ENCODE data around the gene GDA. TPM values are rescaled to one million over a fixed set of nuclear protein-coding genes. Genes with fewer than 3 reads are reported as not detected.

Gene GDA
- total RNA-seq, 2 donors from 2014 or later: not detected

GRCh38 chr9:72144756-72145492 lies 4.3 kb upstream of the GDA start:
- Mint-ChIP-seq H3K27ac (no peak overlapping the region), H3K9me3 (no peaks in the 10 kb centered on the region), H3K36me3 (no peaks in the 10 kb centered on the region)
- DNase-seq (ENCODE audit: low spot score in 2 of 2): no peak
- ATAC-seq: no peak

GRCh38 chr9:72145733-72146505 lies 3.3 kb upstream of the GDA start:
- no peak overlapping the region for H3K27ac Mint-ChIP-seq
- no peak for ATAC-seq
- H3K9me3 Mint-ChIP-seq: no peaks in the 10 kb centered on the region

DNA sequence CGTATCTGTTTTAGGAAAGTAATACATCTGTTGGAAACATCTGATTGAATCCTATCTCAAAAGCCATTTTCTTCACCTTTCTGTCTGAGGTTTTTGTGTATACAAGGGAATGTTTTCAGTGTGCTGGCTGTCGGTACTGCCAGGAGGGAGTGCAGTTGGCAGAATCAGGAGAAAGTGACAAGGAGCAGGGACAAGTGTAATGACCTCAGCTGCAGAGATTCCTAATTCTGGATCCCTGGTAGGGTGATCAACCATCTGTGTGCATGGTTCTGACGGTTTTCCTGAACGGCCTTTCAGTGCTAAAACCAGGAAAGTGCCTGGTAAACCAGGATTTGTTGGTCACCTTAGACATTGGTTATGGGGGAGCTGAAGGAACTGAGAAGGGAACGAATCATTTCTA lies 1.6 kb upstream of the GDA start:
- no peaks in the 10 kb centered on the region for H3K9me3 Mint-ChIP-seq
- H3K36me3 Mint-ChIP-seq: no peaks in the 10 kb centered on the region
- ATAC-seq (no peak), DNase-seq (ENCODE audit: low spot score in 2 of 2) (no peak)
- H3K27ac Mint-ChIP-seq: no peak overlapping the region

More at GRCh38 chr9:72145733-72146505, 3.3 kb upstream of the GDA start:
- H3K36me3 Mint-ChIP-seq: no peaks in the 10 kb centered on the region
- no peak for DNase-seq (ENCODE audit: low spot score in 2 of 2)

- H3K9me3 Mint-ChIP-seq: peaks cover 0 to 4% of the 10 kb centered on the region in 2 donors
- H3K27ac Mint-ChIP-seq: no peak overlapping the region
Measured at GRCh38 chr9:72150127-72150526, 887 bp downstream of the GDA start.

GRCh38 chr9:72150661-72151060 lies 1.4 kb downstream of the GDA start:
- DNase-seq (ENCODE audit: low spot score in 2 of 2) (no peak), ATAC-seq (no peak)
- H3K36me3 Mint-ChIP-seq: no peaks in the 10 kb centered on the region
- H3K27ac Mint-ChIP-seq: no peak overlapping the region
- H3K9me3 Mint-ChIP-seq: peaks cover 0 to 4% of the 10 kb centered on the region in 2 donors

More at GRCh38 chr9:72150127-72150526, 887 bp downstream of the GDA start:
- DNase-seq (ENCODE audit: low spot score in 2 of 2) (no peak), ATAC-seq (no peak)
- no peaks in the 10 kb centered on the region for H3K36me3 Mint-ChIP-seq

GRCh38 chr9:72151104-72151503 lies 1.9 kb downstream of the GDA start:
- peaks cover 0 to 4% of the 10 kb centered on the region in 2 donors for H3K9me3 Mint-ChIP-seq

DNA sequence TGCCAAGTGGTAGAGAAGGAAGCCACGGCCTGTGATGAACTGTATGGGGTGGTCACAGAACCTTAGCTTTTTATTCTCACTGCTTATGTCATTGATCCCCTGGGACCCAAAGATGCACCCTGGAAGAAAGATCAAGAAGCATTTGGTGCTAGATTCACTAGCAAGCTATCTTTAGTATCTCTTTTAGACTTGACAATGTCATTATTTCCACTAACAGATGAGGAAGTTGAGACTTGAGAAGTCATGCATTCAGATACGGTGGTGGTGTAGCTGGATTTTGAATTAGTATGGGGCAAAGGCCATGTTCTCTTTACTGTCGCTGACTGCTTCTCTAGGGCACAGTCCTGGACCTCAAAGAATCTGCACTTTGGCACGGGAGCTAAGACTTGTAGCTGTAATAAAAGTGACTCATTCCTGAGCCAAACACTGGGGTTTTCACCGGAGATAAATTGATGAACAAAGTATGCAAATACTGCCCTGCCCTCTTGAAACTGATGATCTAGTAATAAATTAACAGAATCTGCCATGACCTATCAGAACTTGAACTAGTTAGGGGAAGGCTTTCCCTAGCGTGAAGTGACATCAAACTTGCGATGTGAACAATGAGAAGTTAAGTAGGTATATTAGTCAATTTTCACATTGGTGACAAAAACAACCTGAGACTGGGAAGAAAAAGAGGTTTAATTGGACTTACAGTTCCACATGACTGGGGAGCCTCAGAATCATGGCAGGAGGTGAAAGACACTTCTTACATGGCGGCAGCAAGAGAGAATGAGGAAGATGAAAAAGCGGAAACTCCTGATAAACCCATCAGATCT lies 5.4 kb downstream of the GDA start:
- no peak for ATAC-seq
- DNase-seq (ENCODE audit: low spot score in 2 of 2): no peak
- Mint-ChIP-seq H3K27ac (no peak overlapping the region), H3K36me3 (no peaks in the 10 kb centered on the region), H3K9me3 (peaks cover 0 to 4% of the 10 kb centered on the region in 2 donors)

More at GRCh38 chr9:72151104-72151503, 1.9 kb downstream of the GDA start:
- ATAC-seq: no peak
- Mint-ChIP-seq H3K36me3 (no peaks in the 10 kb centered on the region), H3K27ac (no peak overlapping the region)
- DNase-seq (ENCODE audit: low spot score in 2 of 2): no peak

GRCh38 chr9:72155301-72155700 lies 6.1 kb downstream of the GDA start:
- Mint-ChIP-seq H3K27ac (no peak overlapping the region), H3K36me3 (no peaks in the 10 kb centered on the region), H3K9me3 (peaks cover 0 to 4% of the 10 kb centered on the region in 2 donors)
- ATAC-seq (no peak), DNase-seq (ENCODE audit: low spot score in 2 of 2) (no peak)

DNA sequence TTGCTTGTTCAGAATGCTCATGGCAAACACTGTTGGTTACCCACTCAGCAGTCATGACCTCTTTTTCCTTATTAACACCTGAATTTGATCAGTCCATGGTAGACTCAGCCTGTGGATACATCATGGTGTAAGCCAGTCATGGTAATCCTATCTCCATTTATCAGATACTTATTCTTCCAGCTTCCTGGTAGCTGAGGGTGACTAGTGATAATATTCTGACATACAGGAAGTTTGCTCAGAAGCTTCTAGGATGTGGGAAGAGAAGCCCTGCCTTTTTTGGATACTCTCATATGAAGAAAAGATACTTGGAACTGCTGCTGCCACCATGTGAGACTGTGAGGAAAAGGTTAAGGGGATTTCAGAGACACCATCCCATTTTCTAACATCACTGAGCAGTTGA lies 7.3 kb downstream of the GDA start:
- no peak for DNase-seq (ENCODE audit: low spot score in 2 of 2)
- no peak for ATAC-seq
- no peaks in the 10 kb centered on the region for H3K36me3 Mint-ChIP-seq
- H3K27ac Mint-ChIP-seq: no peak overlapping the region
- H3K9me3 Mint-ChIP-seq: peaks cover 0 to 4% of the 10 kb centered on the region in 2 donors

GRCh38 chr9:72158680-72159079 lies 9.4 kb downstream of the GDA start:
- ATAC-seq (no peak), DNase-seq (ENCODE audit: low spot score in 2 of 2) (no peak)
- Mint-ChIP-seq H3K9me3 (peaks cover 0 to 4% of the 10 kb centered on the region in 2 donors), H3K36me3 (no peaks in the 10 kb centered on the region), H3K27ac (no peak overlapping the region)

- no peak overlapping the region for H3K27ac Mint-ChIP-seq
Measured at GRCh38 chr9:72160446-72161123, 11.3 kb downstream of the GDA start.

GRCh38 chr9:72165326-72165725 lies 16.1 kb downstream of the GDA start:
- DNase-seq (ENCODE audit: low spot score in 2 of 2): no peak
- H3K9me3 Mint-ChIP-seq: no peaks in the 10 kb centered on the region
- no peak for ATAC-seq
- H3K36me3 Mint-ChIP-seq: no peaks in the 10 kb centered on the region
- H3K27ac Mint-ChIP-seq: no peak overlapping the region

More at GRCh38 chr9:72160446-72161123, 11.3 kb downstream of the GDA start:
- Mint-ChIP-seq H3K9me3 (no peaks in the 10 kb centered on the region), H3K36me3 (no peaks in the 10 kb centered on the region)
- DNase-seq (ENCODE audit: low spot score in 2 of 2): no peak
- no peak for ATAC-seq

DNA sequence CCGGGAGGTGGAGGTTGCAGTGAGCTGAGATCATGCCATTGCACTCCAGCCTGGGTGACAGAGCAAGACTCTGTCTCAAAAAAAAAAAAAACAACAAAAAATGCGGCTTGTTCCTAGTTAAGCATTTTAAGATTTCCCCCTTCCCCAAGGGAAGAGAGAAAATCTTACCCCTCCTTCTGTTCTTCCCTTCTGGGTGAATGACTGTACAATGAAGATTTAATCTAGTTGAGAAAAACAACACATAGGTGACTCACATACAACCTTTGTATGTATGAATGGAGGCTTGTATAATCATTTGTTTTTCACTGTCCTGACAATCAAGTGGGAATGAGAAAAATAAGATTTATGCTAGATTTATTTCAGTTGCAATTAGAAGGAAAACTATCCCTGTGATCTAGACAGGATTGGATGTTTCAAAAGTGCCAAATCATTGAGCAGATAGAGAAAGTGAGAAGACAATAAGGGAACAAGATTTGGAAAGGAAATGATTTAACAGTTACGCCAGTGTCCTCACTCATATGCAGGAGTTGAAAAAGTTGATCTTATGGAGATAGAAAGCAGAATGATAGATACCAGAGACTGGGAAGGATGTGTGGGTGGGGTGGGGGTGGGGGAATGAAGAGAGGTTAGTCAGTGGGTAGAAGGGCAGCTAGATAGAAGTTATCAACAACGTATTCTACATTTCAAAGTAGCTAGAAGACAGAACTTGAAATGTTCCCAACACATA lies 16.7 kb downstream of the GDA start:
- Mint-ChIP-seq H3K9me3 (no peaks in the 10 kb centered on the region), H3K36me3 (no peaks in the 10 kb centered on the region), H3K27ac (no peak overlapping the region)
- ATAC-seq: no peak
- no peak for DNase-seq (ENCODE audit: low spot score in 2 of 2)

GRCh38 chr9:72168075-72168474 lies 18.8 kb downstream of the GDA start:
- no peaks in the 10 kb centered on the region for H3K9me3 Mint-ChIP-seq
- no peak overlapping the region for H3K27ac Mint-ChIP-seq
- H3K36me3 Mint-ChIP-seq: no peaks in the 10 kb centered on the region
- ATAC-seq (no peak), DNase-seq (ENCODE audit: low spot score in 2 of 2) (no peak)

GRCh38 chr9:72169178-72169577 lies 19.9 kb downstream of the GDA start:
- H3K9me3 Mint-ChIP-seq: no peaks in the 10 kb centered on the region

GRCh38 chr9:72173080-72173479 lies 23.8 kb downstream of the GDA start:
- Mint-ChIP-seq H3K9me3 (no peaks in the 10 kb centered on the region), H3K36me3 (no peaks in the 10 kb centered on the region)

More at GRCh38 chr9:72169178-72169577, 19.9 kb downstream of the GDA start:
- ATAC-seq (no peak), DNase-seq (ENCODE audit: low spot score in 2 of 2) (no peak)
- no peaks in the 10 kb centered on the region for H3K36me3 Mint-ChIP-seq
- H3K27ac Mint-ChIP-seq: no peak overlapping the region

More at GRCh38 chr9:72173080-72173479, 23.8 kb downstream of the GDA start:
- DNase-seq (ENCODE audit: low spot score in 2 of 2): no peak
- no peak for ATAC-seq
- H3K27ac Mint-ChIP-seq: no peak overlapping the region

Data from activated naive CD4-positive, alpha-beta T cell treated with anti-CD3 and anti-CD28 coated beads, Interleukin-2, amount 50 U/mL, for 72 hours (primary cell).